HG03108 (cell line): ENCODE data around the gene CXXC1.
"Not testable (repeated sequence)": the region's sequence is repeated elsewhere in the genome, so short reads cannot be mapped to it uniquely, and the experiment has no call there.

Experiments
- ATAC-seq: cut with Tn5 transposase; IDR thresholded peaks from one replicate; pipeline ENCODE4 v1.9.1; 2021; ENCODE audit warnings: moderate library complexity; ENCODE audit not compliant: unreplicated experiment

CXXC1 gene

DNA sequence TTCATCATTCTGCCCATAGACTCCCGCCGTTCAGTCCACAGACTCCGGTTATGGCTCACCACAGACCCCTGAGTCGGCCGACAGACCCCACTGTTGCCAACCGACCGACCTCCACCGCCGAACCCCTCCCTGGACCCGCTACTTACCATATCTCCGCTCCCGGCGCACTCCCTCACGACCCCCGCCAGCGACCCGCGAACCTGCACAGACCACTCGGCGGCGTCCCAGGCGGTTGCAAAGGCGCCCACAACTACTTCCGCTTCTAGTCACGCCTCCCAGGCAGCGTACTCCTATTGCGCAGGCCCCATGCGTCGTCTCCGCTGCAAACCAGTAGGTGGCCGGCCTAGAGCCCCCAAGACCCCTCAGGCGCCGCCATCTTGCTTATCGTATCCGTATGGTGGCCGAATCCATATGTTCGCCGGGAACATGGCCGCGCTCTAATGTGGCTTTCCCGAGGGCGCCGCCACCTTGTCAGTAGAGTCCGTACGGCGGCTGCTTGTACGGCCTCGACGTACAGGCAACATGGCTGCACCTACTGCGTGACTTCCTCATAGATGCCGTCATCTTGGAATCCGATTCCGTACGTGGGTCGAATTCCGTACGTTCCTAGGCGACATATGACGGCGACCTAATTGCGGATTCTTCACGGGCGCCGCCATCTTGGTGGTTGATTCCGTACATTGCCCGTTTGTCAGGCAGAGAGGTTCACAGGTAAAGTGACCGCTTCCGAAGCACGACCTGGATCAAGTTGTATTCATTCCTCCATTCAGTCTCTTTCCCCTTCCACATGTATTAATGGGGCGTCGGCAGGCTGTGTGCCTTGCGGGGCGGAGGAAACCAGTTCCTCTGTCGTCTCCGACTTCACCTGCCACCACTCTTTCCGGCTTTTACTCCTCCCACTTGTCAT is at the start of gene CXXC1:
TSS of gene CXXC1 (minus strand) at position 252 of the 907 bp plus-strand sequence. CDS start at position 149, 103 bp downstream.
- ATAC-seq: peak; percentile 89

DNA sequence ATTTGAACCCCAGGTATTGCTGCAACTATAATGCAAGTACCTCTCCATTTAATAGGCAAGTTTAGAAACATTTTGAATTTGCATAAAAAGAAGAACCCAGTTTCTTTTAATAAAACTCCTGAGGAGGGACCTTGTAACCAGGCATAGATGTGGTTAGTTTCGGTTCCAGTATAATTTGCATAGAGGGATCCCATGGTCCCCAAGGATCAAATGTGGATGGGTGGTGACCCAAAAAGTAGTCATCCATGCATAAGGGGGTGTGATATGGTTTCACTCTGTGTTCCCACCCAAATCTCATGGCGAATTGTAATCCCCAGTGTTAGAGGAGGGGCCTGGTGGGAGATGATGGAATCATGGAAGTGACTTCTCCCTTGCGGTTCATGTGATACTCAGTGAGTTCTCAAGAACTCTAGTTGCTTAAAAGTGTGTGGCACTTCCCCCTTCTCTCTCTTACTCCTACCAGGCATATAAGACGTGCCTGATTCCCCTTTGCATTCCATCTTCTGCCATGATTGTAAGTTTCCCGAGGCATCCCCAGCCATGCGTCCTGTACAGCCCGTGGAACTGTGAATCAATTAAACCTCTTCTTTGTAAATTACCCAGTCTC is 47.2 kb upstream of the CXXC1 start:
- peak; percentile 78 for ATAC-seq

DNA sequence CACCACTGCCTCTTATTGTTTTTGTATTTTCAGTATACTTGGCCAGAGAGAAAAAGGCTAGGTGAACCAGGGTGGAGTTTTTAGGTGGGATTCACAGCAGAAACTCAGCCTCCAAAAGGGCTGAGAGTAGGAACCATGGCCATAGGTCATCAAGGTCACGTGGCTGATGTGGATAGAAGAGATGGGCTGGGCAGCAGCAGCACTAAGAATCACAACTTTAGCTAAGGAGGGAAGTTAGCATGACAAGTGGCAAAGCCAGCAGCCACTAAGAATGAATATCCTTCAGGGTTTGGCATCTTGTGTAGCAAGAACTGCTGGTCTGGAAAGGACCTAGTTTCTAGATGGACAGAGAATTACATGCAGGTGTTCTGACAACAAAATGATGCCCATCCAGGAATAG is 44.2 kb upstream of the CXXC1 start:
- no peak for ATAC-seq

DNA sequence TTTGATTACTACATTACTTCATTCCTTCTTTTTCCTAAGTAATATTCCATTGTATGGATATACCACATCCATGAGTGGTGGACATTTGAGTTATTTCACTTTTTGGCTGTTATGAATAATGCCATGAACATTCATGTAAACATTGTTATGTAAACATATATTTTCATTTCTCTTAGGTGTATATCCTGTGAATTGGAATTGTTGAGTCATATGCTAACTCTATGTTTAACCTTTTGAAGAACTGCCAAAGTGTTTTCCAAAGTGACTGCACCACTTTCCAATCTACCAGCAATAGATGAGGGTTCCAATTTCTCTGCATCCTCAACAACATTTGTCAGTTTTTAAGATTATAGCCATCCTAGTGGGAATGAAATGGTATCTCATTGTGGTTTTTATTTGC is 42.7 kb upstream of the CXXC1 start:
- ATAC-seq: no peak

DNA sequence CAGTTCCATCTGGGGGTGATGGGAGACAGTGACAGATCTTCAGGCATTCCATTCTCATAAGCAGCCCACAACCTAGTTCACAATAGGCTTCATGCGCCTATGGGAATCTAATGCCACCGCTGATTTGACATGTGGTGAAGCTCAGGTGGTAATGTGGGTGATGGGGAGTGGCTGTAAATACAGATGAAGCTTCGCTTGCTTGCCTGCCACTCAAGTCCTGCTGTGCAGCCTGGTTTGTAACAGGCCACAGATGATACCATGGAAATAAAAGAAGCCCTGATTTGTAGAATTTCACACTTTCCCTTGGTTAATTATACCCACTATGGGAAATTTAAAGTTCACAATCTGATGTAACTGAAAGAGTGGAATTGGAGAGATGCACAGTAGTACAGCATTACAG is 40.5 kb upstream of the CXXC1 start:
- no peak for ATAC-seq

DNA sequence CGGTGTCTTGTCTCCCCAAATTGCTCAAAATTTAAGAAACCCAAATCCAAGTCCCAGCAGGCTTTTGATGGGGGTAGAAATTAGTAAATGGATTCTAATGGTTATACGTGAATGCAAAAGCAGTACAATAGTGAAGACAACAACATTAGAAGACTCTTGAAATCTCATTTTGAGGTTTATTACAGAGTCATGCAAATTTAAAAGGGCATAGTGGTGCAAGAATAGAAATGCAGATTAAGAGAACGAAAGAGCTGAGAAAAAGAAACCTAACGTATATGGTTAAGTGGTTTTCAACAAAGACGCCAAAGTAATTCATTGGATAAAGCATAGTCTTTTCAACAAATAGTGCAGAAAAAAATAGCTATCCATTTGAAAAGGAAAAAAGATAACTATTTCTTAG is 33.2 kb upstream of the CXXC1 start:
- peak; percentile 71 for ATAC-seq

DNA sequence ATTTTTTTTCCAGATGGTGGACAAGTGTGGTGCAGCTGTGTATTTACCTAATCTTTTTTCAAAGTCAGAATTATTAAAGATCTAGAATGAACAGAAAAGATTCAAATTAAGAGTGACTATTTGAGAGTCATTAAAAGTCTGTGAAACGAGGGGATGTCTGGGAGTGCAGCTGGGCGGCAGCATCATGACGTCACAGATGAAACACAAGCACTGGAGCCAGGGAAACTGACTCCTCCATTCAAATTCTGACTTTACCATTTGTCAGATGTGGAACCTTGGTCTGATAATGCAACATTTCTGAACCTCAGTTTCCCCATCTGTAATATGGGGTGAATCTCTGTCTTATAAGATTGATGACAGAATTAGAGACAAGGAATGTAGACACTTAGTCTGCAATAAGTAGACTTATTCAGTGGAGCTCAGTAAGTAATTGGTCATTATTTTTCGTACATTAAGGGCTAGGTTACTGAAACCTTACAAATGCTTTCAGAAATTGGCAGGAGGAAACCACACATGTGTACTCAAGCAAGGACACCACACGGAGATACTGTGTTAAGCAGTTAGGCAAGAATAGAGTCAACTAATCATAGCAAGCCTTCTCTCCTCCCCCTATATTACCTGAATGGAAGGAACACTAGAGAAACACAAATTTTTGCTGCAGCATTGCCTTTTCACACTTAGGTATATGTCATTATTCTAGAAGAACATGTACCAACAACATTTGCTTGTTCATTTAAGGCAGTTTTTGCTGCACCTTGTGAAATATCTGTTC is 27.8 kb upstream of the CXXC1 start:
- ATAC-seq: peak; percentile 68

DNA sequence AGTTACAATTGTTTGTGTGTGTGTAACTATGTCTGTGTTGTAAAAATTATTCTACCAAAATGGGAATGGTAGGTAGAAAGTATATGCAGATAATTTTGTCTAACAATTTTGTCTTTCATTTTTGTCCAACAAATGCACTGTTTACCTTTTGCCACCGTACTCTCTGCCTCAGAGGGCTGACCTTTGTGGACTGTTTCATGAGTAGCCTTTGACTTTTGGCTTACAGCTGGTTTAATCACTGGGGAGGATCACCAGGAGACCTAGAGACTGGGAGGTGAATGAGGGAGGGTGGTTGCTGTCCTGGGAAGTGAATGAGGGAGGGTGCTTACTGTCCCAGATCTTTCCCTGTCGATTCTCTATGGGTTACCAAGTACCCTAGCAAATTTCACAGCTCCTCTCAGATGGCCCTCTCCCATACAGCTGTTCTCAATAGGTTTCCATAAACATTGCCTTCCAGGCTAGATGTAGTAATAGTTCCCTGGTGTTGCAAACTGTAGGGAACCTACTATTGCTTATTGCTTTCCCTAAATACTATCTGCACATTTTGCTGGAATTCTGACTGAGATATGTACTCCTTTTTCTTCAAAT is 26.5 kb upstream of the CXXC1 start:
- ATAC-seq: no peak

DNA sequence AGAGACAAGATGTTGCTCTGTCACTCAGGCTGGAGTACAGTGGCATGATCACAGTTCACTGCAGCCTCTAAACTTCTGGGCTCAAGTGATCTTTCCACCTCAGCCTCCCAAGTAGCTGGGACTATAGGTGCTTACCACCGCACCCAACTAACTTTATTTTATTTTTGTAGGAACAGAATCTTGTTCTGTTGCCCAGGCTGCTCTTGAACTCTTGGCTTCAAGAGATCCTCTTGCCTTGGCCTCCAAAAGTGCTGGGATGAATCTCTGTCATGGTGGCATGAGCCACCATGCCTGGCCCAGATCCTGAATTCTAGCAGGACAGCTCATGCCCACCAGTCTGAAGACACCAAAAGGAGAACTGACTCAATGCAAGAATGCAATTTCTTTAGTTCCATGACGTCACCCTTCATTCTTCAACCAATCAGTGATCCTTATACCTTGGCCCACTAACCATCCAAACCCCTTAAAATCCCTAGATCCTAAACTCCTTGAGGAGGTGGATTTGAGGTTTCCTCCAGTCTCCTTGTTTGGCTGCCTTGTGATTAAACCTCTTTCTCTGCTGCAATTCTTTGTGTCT is 25.6 kb upstream of the CXXC1 start:
- peak; percentile 10 for ATAC-seq

DNA sequence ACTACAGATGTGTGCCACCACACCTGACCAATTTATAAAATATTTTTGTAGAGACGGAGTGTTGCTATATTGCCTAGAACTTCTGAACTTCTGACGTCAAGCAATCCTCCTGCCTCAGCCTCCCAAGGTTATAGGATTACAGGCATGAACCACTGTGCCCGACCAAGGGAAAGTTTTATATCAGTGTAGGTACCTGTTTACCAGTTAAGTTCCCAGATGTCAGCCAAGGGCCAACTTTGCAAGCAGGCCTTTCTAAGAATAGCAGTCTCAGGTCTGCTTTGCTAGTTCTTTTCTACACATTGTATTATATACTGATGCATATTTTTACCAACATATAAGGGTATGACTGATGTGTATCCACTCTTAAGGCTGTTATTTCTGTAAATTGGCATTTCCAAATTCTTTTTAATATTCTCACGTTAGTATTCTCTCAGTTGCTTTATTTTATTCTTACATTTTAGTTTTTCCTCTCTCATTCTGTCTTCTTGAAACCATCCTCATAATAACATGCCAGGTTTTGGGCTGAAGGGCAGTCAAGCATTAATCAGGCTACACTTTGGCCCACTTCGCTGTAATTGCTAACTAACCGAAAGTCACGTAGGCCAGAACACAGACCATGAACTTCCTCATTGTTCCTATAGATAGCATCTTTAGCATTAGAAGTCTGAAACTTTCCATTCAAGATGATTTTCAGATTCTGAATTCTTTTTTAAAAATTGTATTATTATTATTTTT is 25.0 kb upstream of the CXXC1 start:
- peak; percentile 58 for ATAC-seq

DNA sequence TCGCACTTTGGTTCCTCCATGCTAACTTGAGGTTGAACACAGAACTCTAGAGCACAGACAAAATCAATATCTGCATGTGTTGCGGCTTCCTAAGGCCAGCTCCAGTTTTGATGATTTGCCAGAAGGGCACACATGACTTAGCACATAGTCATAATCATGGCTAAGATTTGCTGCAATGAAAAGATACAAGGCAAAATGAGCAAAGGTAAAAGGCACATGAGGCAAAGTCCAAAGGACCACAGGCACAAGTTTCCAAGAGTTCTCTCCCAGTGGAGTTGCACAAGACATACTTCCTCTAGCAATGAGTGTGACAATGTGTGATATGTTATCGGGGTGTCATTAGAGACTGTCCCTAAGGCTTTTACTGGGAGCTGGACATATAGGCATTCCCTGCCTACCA is 24.2 kb upstream of the CXXC1 start:
- ATAC-seq: no peak

DNA sequence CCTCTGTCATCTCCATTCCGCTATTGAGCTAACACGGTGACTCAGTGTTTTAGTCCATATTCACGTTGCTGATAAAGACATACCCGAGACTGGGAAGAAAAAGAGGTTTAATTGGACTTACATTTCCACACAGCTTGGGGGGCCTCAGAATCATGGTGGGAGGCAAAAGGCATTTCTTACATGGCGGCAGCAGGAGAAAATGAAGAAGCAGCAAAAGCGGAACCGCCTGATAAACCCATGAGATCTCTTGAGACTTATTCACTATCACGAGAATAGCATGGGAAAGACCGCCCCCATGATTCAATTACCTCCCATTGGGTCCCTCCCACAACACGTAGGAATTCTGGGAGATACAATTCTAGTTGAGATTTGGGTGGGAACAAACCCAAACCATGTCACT is 22.6 kb upstream of the CXXC1 start:
- no peak for ATAC-seq

DNA sequence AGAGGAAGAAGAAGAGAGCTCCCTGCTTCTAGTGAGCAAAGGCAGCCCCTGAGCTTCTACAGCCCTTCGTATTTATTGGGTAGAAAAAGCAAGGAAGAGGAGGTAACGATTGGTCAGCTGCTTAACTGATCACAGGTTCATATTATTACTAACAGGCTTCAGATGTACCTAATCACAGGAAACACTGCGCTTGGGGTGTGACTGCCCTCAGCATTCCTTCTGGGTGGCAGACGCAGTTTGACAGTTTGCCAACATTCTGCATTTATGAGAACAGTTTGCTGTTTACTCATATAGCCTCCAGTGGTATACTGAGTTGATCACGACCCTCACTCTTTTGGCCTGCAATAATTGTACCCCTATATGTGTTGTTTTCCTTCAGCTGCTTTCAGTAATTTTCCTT is 21.4 kb upstream of the CXXC1 start:
- not testable (repeated sequence) for ATAC-seq

DNA sequence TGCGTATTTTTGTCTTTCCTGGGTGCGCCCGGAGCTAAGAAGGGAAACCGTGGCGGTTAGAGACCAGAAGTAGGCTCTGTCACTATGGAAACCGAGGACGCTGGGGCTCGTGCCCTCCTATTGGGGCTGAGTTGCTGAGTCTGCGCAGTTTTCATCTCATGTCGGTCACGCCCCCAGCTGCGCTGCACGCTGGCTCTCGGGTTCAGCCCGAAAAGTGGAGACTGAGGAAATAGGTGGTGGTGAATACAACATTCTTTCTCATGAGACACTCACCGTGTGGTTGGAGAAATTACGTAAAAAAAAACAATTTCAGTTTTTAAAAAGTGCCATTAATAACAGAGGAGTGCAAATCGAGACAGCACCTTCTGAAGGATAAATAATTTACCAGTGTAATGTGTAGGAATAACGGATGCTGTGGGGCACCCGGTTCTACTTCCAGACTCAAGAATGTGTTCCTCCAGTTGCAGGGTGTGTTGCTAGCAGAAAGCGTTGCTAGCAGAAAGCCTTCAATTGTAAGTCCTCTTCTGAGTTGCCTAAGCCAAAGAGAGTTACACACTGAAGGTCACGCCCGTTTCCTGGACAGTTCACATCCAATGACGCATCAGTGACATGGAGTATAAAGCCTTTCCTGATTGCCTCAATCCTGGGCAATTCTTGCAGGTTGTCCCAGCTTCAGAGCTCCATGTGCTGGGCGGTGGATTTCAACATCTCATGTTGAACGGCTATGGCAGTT is 20.4 kb upstream of the CXXC1 start:
- ATAC-seq: peak; percentile 88

DNA sequence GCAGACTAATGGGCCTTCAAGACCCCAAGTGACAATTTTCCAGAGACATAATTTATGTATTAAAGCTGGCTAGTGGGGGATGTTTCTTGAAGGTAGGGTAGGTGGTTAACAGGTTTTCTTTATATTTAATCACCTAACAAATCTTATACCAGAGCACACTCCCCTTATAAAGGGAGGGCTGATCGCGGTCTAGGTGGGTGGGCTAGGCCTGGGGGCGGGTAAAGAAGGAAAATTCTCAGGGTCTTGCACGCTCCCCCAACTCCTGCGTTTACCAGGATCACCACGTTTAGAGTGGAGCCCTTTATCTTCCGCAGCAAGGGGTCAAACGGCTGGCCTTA is 19.9 kb upstream of the CXXC1 start:
- ATAC-seq: no peak

DNA sequence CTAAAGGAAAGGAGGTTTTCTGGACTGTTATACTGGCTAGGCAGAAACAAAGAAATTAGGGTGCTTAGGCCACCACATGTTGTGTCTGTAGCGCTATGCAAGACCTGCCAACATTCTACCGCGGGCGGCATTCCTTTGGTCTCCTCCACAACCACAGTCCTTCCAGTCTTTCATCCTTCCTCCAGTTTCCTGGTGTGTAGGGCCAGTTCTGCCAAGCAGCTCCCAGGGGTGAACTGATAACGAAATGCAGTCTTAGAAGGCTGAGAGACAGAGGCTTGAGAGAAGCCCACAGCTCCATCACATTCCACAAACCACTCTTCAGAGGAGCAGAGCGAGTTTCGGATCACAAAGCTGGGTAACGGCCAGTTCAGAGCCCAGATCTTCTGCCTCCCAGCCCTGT is 19.5 kb upstream of the CXXC1 start:
- no peak for ATAC-seq

DNA sequence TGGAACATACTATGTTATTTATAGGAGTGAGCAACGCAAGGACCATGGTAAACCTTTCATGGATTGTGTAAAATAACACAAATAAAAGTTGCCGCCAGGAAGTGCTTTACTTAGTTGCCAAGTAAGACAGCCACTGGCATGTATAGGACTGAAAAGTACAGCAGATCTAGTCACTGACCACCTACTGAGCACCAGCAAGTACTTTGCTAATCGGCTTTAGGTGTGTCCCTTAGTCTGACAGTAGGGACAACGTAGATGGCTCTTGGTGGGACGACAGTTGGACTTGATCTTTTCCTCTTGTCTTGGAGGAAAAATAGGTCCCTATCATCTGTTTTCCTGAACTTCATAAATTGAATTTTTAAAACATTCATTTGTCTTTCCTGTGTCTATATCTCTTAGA is 13.6 kb upstream of the CXXC1 start:
- ATAC-seq: no peak

DNA sequence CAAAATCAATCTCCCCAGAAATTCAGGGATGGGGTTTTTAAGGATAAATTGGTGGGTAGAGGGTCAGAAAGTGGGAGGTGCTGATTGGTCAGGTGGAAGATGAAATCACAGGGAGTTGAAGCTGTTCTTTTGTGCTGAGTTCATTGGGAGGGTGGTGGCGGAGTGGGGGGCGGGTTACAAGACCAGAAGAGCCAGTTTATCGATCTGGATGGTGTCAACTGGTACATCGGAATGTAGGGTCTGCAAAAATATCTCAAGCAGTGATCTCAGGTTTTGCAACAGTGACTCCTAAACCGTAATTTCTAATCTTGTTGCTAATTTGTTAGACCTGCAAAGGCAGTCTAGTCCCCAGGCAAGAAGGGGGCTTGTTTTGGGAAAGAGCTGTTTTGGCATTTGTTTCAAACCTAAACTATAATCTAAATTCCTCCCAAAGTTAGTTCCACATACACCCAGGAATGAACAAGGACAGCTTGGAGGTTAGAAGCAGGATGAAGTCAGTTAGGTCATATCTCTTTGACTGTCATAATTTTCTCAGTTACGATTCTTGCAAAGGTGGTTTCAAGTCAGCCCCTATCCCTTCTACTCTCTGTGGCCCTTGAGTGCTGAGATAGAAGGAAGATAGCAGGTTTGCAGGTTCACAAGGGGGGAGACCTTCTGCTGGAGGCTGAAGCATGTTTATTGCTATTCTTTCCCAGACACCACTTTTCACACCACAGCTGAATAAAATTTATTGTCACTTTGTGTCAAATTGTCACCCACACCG is 12.3 kb upstream of the CXXC1 start:
- no peak for ATAC-seq
